Measurements from ENCODE around the gene IL2RG. TPM values are rescaled to one million over a fixed set of nuclear protein-coding genes. Genes with fewer than 3 reads are reported as not detected.
A peak's percentile ranks its signal among the peaks of the same experiment; 100 is the strongest.

IL2RG gene
- total RNA-seq, 1 experiment from 2014 or later = not detected

DNA sequence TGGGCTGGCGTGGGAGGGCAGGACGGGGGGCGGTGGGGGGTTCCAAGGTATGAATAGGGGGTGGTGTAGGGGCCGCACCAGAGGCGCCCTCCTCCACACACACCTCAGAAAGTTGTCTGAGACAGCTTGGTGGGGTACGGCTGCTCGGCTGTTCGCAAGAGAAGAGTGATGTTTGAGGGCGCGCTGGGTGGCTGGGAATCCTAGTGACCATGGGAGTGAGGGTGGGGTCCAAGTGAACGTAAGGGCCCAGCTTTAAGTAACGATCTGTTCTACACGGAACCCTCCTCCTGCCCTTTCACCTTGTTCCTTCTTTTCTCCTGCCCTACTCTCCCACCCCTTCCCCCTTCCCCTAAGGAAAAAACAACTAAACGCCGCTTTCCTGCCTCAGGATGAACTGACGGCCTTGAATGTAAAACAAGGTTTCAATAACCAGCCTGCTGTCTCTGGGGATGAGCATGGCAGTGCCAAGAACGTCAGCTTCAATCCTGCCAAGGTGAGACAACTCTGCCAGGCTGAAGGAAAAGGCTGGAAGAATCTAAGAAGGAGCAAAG is 7.7 kb upstream of the IL2RG start:
- TF ChIP-seq, protein P1, sequence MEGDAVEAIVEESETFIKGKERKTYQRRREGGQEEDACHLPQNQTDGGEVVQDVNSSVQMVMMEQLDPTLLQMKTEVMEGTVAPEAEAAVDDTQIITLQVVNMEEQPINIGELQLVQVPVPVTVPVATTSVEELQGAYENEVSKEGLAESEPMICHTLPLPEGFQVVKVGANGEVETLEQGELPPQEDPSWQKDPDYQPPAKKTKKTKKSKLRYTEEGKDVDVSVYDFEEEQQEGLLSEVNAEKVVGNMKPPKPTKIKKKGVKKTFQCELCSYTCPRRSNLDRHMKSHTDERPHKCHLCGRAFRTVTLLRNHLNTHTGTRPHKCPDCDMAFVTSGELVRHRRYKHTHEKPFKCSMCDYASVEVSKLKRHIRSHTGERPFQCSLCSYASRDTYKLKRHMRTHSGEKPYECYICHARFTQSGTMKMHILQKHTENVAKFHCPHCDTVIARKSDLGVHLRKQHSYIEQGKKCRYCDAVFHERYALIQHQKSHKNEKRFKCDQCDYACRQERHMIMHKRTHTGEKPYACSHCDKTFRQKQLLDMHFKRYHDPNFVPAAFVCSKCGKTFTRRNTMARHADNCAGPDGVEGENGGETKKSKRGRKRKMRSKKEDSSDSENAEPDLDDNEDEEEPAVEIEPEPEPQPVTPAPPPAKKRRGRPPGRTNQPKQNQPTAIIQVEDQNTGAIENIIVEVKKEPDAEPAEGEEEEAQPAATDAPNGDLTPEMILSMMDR (conservative IDR thresholded peaks at IDR 0.05) = no peak
- Histone ChIP-seq H3K56ac (ENCODE audit: insufficient read length, low read depth, low read length) (no peak overlapping the region), H2BK15ac (ENCODE audit: low read depth, low read length) (no peak overlapping the region), H3K18ac (ENCODE audit: insufficient read length, low read depth, low read length) (no peak overlapping the region), H3K27ac (ENCODE audit: insufficient read length, low read depth, low read length) (no peak overlapping the region), H2BK5ac (ENCODE audit: insufficient read length, low read length) (no peak overlapping the region), H3K9ac (ENCODE audit: extremely low read depth, insufficient read length, low read length) (no peak overlapping the region), H2BK20ac (ENCODE audit: low read depth, low read length, poor library complexity, severe bottlenecking) (no peak overlapping the region), H3T11ph (ENCODE audit: low read length) (no peak overlapping the region), H3K9me3 (ENCODE audit: control insufficient read depth, low read depth, low read length) (peaks cover 34% of the 10 kb centered on the region), H4K20me1 (ENCODE audit: control insufficient read depth, insufficient read depth, insufficient read length) (no peaks in the 10 kb centered on the region), H3K79me1 (ENCODE audit: insufficient read depth, low read depth, low read length, poor library complexity, severe bottlenecking) (no peaks in the 10 kb centered on the region), H3K23me2 (ENCODE audit: insufficient read length, low read depth, low read length, poor library complexity, severe bottlenecking) (peaks cover 2% of the 10 kb centered on the region), H2AK5ac (ENCODE audit: insufficient read length, low read length) (no peak overlapping the region), H2AFZ (ENCODE audit: low read length) (no peak overlapping the region), H4K8ac (replicated peaks; ENCODE audit: insufficient read length, low read depth, low read length) (no peak overlapping the region), H3K27me3 (ENCODE audit: insufficient read depth, low read length) (no peaks in the 10 kb centered on the region), H3K79me2 (ENCODE audit: insufficient read depth, low read length) (no peaks in the 10 kb centered on the region), H3K4me2 (ENCODE audit: insufficient read depth, insufficient read length, low read length) (peak overlapping the region; percentile 4), H3K23ac (ENCODE audit: insufficient read length, low read depth, low read length) (no peak overlapping the region), H3K4me1 (ENCODE audit: insufficient read depth, low read length) (no peaks in the 10 kb centered on the region), H2BK12ac (ENCODE audit: insufficient read length, low read depth, low read length) (no peak overlapping the region), H4K5ac (ENCODE audit: insufficient read length, low read depth, low read length) (no peak overlapping the region), H3K14ac (ENCODE audit: insufficient read depth, low read length) (no peak overlapping the region), H2BK120ac (ENCODE audit: low read depth, low read length, poor library complexity, severe bottlenecking) (no peak overlapping the region), H4K91ac (ENCODE audit: insufficient read length, low read depth, low read length) (no peak overlapping the region), H3K4ac (ENCODE audit: low read depth, low read length) (no peak overlapping the region)
- no peak for DNase-seq
- Mint-ChIP-seq H3K27ac (no peak overlapping the region), H3K36me3 (ENCODE audit: insufficient read depth in 1 of 3, low read depth in 3 of 3) (peaks cover 22 to 41% (median 35%) of the 10 kb centered on the region in 3 experiments; a peak in 6 of 7 replicates), H3K4me3 (peak overlapping the region; percentile 75 to 82), H3K27me3 (ENCODE audit: low read depth) (peaks cover 39% of the 10 kb centered on the region), H3K4me1 (peaks cover 3 to 4% of the 10 kb centered on the region in 2 experiments; a peak in 2 of 4 replicates), H3K9me3 (peaks cover 51 to 63% of the 10 kb centered on the region in 2 experiments)
- WGBS (ENCODE audit: extremely low coverage, insufficient read length, low lambda C conversion rate) = no CpG with 5 or more reads among the region's 17 CpGs
